Measurements from ENCODE around the gene SCN5A.

Gene SCN5A

GRCh38 chr3:38622336-38622735 lies 27.2 kb downstream of the SCN5A start:
- DNase-seq (ENCODE audit: low read depth), result no peak

GRCh38 chr3:38620236-38620635 lies 29.3 kb downstream of the SCN5A start:
- no peak for DNase-seq (ENCODE audit: low read depth)

GRCh38 chr3:38618343-38618742 lies 31.1 kb downstream of the SCN5A start:
- no peak for DNase-seq (ENCODE audit: low read depth)

GRCh38 chr3:38617586-38617985 lies 31.9 kb downstream of the SCN5A start:
- no peak for DNase-seq (ENCODE audit: low read depth)

- no peak for DNase-seq (ENCODE audit: low read depth)
Observed at GRCh38 chr3:38617137-38617536, 32.4 kb downstream of the SCN5A start.

GRCh38 chr3:38616658-38617057 lies 32.8 kb downstream of the SCN5A start:
- no peak for DNase-seq (ENCODE audit: low read depth)

GRCh38 chr3:38616111-38616510 lies 33.4 kb downstream of the SCN5A start:
- DNase-seq (ENCODE audit: low read depth), result no peak

GRCh38 chr3:38614651-38615352 lies 34.7 kb downstream of the SCN5A start:
- DNase-seq (ENCODE audit: low read depth), result no peak

GRCh38 chr3:38614091-38614490 lies 35.4 kb downstream of the SCN5A start:
- DNase-seq (ENCODE audit: low read depth), result no peak

- no peak for DNase-seq (ENCODE audit: low read depth)
Observed at GRCh38 chr3:38613426-38613825, 36.1 kb downstream of the SCN5A start.

GRCh38 chr3:38611866-38612265 lies 37.6 kb downstream of the SCN5A start:
- no peak for DNase-seq (ENCODE audit: low read depth)

- no peak for DNase-seq (ENCODE audit: low read depth)
Observed at GRCh38 chr3:38610934-38611333, 38.6 kb downstream of the SCN5A start.

GRCh38 chr3:38610436-38610835 lies 39.1 kb downstream of the SCN5A start:
- DNase-seq (ENCODE audit: low read depth), result no peak

- no peak for DNase-seq (ENCODE audit: low read depth)
Observed at GRCh38 chr3:38609386-38610111, 39.9 kb downstream of the SCN5A start.

- no peak for DNase-seq (ENCODE audit: low read depth)
Observed at GRCh38 chr3:38608961-38609360, 40.5 kb downstream of the SCN5A start.

GRCh38 chr3:38608086-38608775 lies 41.3 kb downstream of the SCN5A start:
- no peak for DNase-seq (ENCODE audit: low read depth)

- DNase-seq (ENCODE audit: low read depth), result no peak
Observed at GRCh38 chr3:38606561-38606960, 42.9 kb downstream of the SCN5A start.

- no peak for DNase-seq (ENCODE audit: low read depth)
Observed at GRCh38 chr3:38605981-38606380, 43.5 kb downstream of the SCN5A start.

GRCh38 chr3:38604246-38604645 lies 45.2 kb downstream of the SCN5A start:
- DNase-seq (ENCODE audit: low read depth), result no peak

GRCh38 chr3:38603731-38604131 lies 45.8 kb downstream of the SCN5A start:
- DNase-seq (ENCODE audit: low read depth), result no peak

- no peak for DNase-seq (ENCODE audit: low read depth)
Observed at GRCh38 chr3:38602576-38603250, 46.8 kb downstream of the SCN5A start.

GRCh38 chr3:38601956-38602550 lies 47.4 kb downstream of the SCN5A start:
- no peak for DNase-seq (ENCODE audit: low read depth)

All from amniotic epithelial cell (primary cell).